HepG2 (cell line): Measurements from ENCODE around the gene FIBP. TPM values are rescaled to one million over a fixed set of nuclear protein-coding genes. Genes with fewer than 3 reads are reported as not detected.

ENCODE experiments used
- AGO2 ChIP-seq: fragments of 200-400 bp; formaldehyde crosslinking; optimal IDR thresholded peaks from 2 replicates; pipeline ENCODE3; 2017; ENCODE audit warnings: mild to moderate bottlenecking, low read depth, low read length, moderate library complexity
- BRCA1 ChIP-seq: sonication (generic); formaldehyde crosslinking; IDR thresholded peaks from 2 replicates; pipeline ENCODE4 v1.4.0; 2020; ENCODE audit warnings: missing genetic modification reagents
- CAMTA2 ChIP-seq: sonication (generic); formaldehyde crosslinking; IDR thresholded peaks from 2 replicates; pipeline ENCODE4 v1.4.0; 2020; ENCODE audit warnings: mild to moderate bottlenecking, missing genetic modification reagents, borderline replicate concordance
- MAF1 ChIP-seq: sonication (generic); formaldehyde crosslinking; IDR thresholded peaks from 2 replicates; pipeline ENCODE4 v1.5.0; 2020; ENCODE audit warnings: missing genetic modification reagents, borderline replicate concordance
- PHF8 ChIP-seq: sonication (generic); formaldehyde crosslinking; IDR thresholded peaks from 2 replicates; pipeline ENCODE4 v1.5.0; 2020; ENCODE audit warnings: missing genetic modification reagents
- SMAD1 ChIP-seq: sonication (generic); formaldehyde crosslinking; IDR thresholded peaks from 2 replicates; pipeline ENCODE4 v1.4.0; 2020; ENCODE audit warnings: missing genetic modification reagents, low read depth, mild to moderate bottlenecking, borderline replicate concordance
- SMARCC2 ChIP-seq: fragments of 450-650 bp; IDR thresholded peaks from 2 replicates; pipeline ENCODE4 v1.6.1; 2017; ENCODE audit warnings: antibody characterized with exemption, mild to moderate bottlenecking
- SNRNP70 ChIP-seq: fragments of 200-400 bp; formaldehyde crosslinking; IDR thresholded peaks from 2 replicates; pipeline ENCODE4 v1.6.1; 2017; ENCODE audit warnings: mild to moderate bottlenecking, low read depth, low read length, moderate library complexity
- SP140L ChIP-seq: sonication (generic); formaldehyde crosslinking; IDR thresholded peaks from 2 replicates; pipeline ENCODE4 v1.4.0; 2020; ENCODE audit warnings: missing genetic modification reagents, borderline replicate concordance
- ZFP41 ChIP-seq: sonication (generic); formaldehyde crosslinking; IDR thresholded peaks from 2 replicates; pipeline ENCODE4 v1.4.0; 2020; ENCODE audit warnings: mild to moderate bottlenecking, missing genetic modification reagents, borderline replicate concordance
- ZNF101 ChIP-seq: sonication (generic); formaldehyde crosslinking; IDR thresholded peaks from 2 replicates; pipeline ENCODE4 v1.4.0; 2020; ENCODE audit warnings: mild to moderate bottlenecking, low read depth, missing genetic modification reagents, borderline replicate concordance
- ZNF230 ChIP-seq: sonication (generic); formaldehyde crosslinking; IDR thresholded peaks from 2 replicates; pipeline ENCODE4 v1.4.0; 2020; ENCODE audit warnings: mild to moderate bottlenecking, missing genetic modification reagents
- ZNF501 ChIP-seq: sonication (generic); formaldehyde crosslinking; IDR thresholded peaks from 2 replicates; pipeline ENCODE4 v1.5.1; 2020; ENCODE audit warnings: mild to moderate bottlenecking, moderate library complexity, missing genetic modification reagents
- ZNF629 ChIP-seq: sonication (generic); formaldehyde crosslinking; conservative IDR thresholded peaks from 2 replicates; pipeline ENCODE4 v1.5.0; 2020; ENCODE audit warnings: missing genetic modification reagents
- ZNF7 ChIP-seq: IDR thresholded peaks from 2 replicates; pipeline ENCODE4 v1.6.1; 2016; ENCODE audit warnings: missing biosample characterization, missing genetic modification reagents
- ZNF781 ChIP-seq: sonication (generic); formaldehyde crosslinking; IDR thresholded peaks from 2 replicates; pipeline ENCODE4 v1.5.1; 2020; ENCODE audit warnings: borderline replicate concordance, mild to moderate bottlenecking, missing genetic modification reagents; ENCODE audit errors: not compliant biosample characterization
- polyA plus RNA-seq, 8 experiments: library from polyadenylated mRNA; depleted of rRNA in 3 of 8; stranded (reverse) in 7 of 8; unstranded in 1 of 8; fragments of >200 nt; fragmentation: Illumina TruSeq in 4 of 8; extraction: Trizol in 4 of 8; gene quantifications; 2 replicates each; pipeline versions ENCODE4 v1.2.1 to v1.2.3, GENCODE V29; 2011 to 2016; ENCODE audit warnings: low read depth in 4 of 8, missing spikeins in 1 of 8, mixed read lengths in 1 of 8; ENCODE audit not compliant: insufficient read depth in 1 of 8
- total RNA-seq, 5 experiments: library from RNA; depleted of rRNA; stranded (reverse); fragments of >200 nt; fragmentation: Illumina TruSeq; extraction: Trizol; gene quantifications; 2 replicates each; pipeline ENCODE4 v1.2.3, GENCODE V29; 2016; ENCODE audit warnings: low read depth in 1 of 5
- TF ChIP-seq, protein P1 (sequence below): sonication (generic); formaldehyde crosslinking; IDR thresholded peaks from 2 replicates; pipeline ENCODE4 v1.4.0; 2020; ENCODE audit warnings: mild to moderate bottlenecking, missing genetic modification reagents
- TF ChIP-seq, protein P2 (sequence below): sonication (generic); formaldehyde crosslinking; IDR thresholded peaks from 2 replicates; pipeline ENCODE4 v1.8.0; 2022; ENCODE audit warnings: low read depth, missing genetic modification reagents
- TF ChIP-seq, protein P3 (sequence below): sonication (generic); IDR thresholded peaks from 2 replicates; pipeline ENCODE4 v1.6.1; 2016; ENCODE audit warnings: low read depth, borderline replicate concordance

Gene FIBP
- total and polyA plus RNA-seq, 2 of the 13 experiments (the other 11 are each of a cell fraction or from before 2014, with no cell fraction given), result 42.9 to 62.1 TPM

DNA sequence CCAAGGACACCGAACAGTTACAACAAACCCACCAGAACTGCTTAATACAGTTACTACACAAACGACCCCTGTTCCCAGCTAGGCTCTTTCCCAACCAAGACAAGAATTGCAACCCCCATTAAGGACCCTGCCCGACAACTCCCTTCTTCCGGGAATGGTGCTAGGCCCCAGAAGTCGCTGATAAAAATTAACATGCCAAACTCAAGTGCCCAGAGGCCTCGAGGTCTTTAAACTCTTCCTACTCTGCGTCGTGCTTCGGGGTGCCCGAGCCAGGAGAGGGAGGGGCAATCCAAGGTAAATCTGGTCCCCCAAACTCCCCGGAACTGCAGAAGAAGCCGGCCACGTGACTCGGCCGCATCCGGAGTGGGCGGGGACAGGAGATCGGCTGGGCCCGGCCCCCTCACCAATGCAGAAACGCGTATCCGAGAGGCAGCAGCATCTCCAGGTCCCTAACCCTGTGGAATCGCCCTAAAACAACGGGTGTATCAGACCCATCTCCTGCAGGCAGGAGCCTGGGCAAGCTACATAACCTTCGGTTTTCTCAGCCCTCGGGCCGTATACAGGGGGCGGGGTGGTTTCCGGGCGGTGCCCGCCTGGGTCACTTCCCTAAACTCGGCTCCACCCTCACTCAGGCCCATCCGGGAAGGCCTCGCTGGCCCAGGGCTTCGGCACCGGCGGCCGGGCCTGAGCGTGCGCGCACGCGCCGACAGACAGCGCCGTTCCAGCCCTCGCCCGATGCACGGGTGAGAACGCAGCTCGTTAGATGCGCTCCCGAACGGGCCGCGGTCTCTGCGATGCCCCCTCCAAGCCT lies 31.4 kb downstream of the FIBP start (continued):
- TF ChIP-seq, protein P1, sequence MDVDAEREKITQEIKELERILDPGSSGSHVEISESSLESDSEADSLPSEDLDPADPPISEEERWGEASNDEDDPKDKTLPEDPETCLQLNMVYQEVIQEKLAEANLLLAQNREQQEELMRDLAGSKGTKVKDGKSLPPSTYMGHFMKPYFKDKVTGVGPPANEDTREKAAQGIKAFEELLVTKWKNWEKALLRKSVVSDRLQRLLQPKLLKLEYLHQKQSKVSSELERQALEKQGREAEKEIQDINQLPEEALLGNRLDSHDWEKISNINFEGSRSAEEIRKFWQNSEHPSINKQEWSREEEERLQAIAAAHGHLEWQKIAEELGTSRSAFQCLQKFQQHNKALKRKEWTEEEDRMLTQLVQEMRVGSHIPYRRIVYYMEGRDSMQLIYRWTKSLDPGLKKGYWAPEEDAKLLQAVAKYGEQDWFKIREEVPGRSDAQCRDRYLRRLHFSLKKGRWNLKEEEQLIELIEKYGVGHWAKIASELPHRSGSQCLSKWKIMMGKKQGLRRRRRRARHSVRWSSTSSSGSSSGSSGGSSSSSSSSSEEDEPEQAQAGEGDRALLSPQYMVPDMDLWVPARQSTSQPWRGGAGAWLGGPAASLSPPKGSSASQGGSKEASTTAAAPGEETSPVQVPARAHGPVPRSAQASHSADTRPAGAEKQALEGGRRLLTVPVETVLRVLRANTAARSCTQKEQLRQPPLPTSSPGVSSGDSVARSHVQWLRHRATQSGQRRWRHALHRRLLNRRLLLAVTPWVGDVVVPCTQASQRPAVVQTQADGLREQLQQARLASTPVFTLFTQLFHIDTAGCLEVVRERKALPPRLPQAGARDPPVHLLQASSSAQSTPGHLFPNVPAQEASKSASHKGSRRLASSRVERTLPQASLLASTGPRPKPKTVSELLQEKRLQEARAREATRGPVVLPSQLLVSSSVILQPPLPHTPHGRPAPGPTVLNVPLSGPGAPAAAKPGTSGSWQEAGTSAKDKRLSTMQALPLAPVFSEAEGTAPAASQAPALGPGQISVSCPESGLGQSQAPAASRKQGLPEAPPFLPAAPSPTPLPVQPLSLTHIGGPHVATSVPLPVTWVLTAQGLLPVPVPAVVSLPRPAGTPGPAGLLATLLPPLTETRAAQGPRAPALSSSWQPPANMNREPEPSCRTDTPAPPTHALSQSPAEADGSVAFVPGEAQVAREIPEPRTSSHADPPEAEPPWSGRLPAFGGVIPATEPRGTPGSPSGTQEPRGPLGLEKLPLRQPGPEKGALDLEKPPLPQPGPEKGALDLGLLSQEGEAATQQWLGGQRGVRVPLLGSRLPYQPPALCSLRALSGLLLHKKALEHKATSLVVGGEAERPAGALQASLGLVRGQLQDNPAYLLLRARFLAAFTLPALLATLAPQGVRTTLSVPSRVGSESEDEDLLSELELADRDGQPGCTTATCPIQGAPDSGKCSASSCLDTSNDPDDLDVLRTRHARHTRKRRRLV (CRISPR knock-in tag), result 0 out of 2 replicates have a peak, but pooled peaks have one; percentile 49
- no peak for TF ChIP-seq SMAD1
- peak; percentile 49; the same call in 1 of the 2 replicates for TF ChIP-seq PHF8 (CRISPR knock-in tag)
- 0 out of 2 replicates have a peak, but pooled peaks have one; percentile 27 for TF ChIP-seq ZNF230 (CRISPR knock-in tag)
- TF ChIP-seq ZNF501, result peak; percentile 55; the same call in 1 of the 2 replicates
- TF ChIP-seq MAF1, result 0 out of 2 replicates have a peak, but pooled peaks have one; percentile 41
- TF ChIP-seq, protein P2, sequence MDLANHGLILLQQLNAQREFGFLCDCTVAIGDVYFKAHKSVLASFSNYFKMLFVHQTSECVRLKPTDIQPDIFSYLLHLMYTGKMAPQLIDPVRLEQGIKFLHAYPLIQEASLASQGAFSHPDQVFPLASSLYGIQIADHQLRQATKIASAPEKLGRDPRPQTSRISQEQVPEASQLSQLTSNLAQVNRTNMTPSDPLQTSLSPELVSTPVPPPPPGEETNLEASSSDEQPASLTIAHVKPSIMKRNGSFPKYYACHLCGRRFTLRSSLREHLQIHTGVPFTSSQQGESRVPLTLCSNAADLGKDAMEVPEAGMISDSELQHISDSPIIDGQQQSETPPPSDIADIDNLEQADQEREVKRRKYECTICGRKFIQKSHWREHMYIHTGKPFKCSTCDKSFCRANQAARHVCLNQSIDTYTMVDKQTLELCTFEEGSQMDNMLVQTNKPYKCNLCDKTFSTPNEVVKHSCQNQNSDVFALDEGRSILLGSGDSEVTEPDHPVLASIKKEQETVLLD, result no peak
- TF ChIP-seq ZNF7 (CRISPR knock-in tag), result no peak
- TF ChIP-seq ZNF101 (CRISPR knock-in tag), result no peak
- TF ChIP-seq SP140L (CRISPR knock-in tag), result no peak
- no peak for TF ChIP-seq AGO2
- TF ChIP-seq CAMTA2 (CRISPR knock-in tag), result no peak
- peak; percentile 25; the same call in 1 of the 2 replicates for TF ChIP-seq BRCA1
- no peak for TF ChIP-seq SMARCC2
- TF ChIP-seq, protein P3, sequence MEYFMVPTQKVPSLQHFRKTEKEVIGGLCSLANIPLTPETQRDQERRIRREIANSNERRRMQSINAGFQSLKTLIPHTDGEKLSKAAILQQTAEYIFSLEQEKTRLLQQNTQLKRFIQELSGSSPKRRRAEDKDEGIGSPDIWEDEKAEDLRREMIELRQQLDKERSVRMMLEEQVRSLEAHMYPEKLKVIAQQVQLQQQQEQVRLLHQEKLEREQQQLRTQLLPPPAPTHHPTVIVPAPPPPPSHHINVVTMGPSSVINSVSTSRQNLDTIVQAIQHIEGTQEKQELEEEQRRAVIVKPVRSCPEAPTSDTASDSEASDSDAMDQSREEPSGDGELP, result no peak
- no peak for TF ChIP-seq ZFP41 (CRISPR knock-in tag)
- TF ChIP-seq SNRNP70, result no peak
- 0 out of 2 replicates have a peak, but pooled peaks have one; percentile 7 for TF ChIP-seq ZNF629 (CRISPR knock-in tag)
- TF ChIP-seq ZNF781, result no peak
